H1 (cell line): Measurements from ENCODE around the gene ARMC9.

Experiments
- CEBPB ChIP-seq: IDR thresholded peaks from 2 replicates; pipeline ENCODE4 v1.6.1; 2012; ENCODE audit warnings: low read depth, low read length
- JUND ChIP-seq: IDR thresholded peaks from 2 replicates; pipeline ENCODE4 v1.6.1; 2011; ENCODE audit warnings: mild to moderate bottlenecking, improper control_type of control experiment, low read length
- POLR2A ChIP-seq, 2 experiments: IDR thresholded peaks; 1 replicate in 1 of 2; 2 replicates in 1 of 2; pipeline ENCODE4 v1.6.1; 2011; ENCODE audit warnings: low read depth in 2 of 2, low read length in 2 of 2, mild to moderate bottlenecking in 2 of 2; ENCODE audit errors: control extremely low read depth in 1 of 2
- POLR2AphosphoS5 ChIP-seq: IDR thresholded peaks from 2 replicates; pipeline ENCODE4 v1.6.1; 2011; ENCODE audit warnings: low read depth, low read length
- YY1 ChIP-seq: IDR thresholded peaks from 2 replicates; pipeline ENCODE4 v1.6.1; 2011; ENCODE audit warnings: low read depth, mild to moderate bottlenecking, low read length
- TF ChIP-seq, protein P1 (sequence below), 3 experiments: IDR thresholded peaks; 1 replicate in 2 of 3; 2 replicates in 1 of 3; pipeline versions ENCODE4 v1.5.1 to v1.6.1; 2011; ENCODE audit warnings: low read length in 3 of 3, mild to moderate bottlenecking in 3 of 3, inconsistent platforms in 2 of 3, low read depth in 1 of 3, moderate library complexity in 1 of 3; ENCODE audit not compliant: insufficient read depth in 1 of 3; ENCODE audit errors: control extremely low read depth in 1 of 3
- TF ChIP-seq, protein P2 (sequence below): IDR thresholded peaks from 2 replicates; pipeline ENCODE4 v1.6.1; 2012; ENCODE audit warnings: inconsistent platforms
- TF ChIP-seq, protein P3 (sequence below): IDR thresholded peaks from 2 replicates; pipeline ENCODE4 v1.6.1; 2011; ENCODE audit warnings: low read length, improper control_type of control experiment

DNA sequence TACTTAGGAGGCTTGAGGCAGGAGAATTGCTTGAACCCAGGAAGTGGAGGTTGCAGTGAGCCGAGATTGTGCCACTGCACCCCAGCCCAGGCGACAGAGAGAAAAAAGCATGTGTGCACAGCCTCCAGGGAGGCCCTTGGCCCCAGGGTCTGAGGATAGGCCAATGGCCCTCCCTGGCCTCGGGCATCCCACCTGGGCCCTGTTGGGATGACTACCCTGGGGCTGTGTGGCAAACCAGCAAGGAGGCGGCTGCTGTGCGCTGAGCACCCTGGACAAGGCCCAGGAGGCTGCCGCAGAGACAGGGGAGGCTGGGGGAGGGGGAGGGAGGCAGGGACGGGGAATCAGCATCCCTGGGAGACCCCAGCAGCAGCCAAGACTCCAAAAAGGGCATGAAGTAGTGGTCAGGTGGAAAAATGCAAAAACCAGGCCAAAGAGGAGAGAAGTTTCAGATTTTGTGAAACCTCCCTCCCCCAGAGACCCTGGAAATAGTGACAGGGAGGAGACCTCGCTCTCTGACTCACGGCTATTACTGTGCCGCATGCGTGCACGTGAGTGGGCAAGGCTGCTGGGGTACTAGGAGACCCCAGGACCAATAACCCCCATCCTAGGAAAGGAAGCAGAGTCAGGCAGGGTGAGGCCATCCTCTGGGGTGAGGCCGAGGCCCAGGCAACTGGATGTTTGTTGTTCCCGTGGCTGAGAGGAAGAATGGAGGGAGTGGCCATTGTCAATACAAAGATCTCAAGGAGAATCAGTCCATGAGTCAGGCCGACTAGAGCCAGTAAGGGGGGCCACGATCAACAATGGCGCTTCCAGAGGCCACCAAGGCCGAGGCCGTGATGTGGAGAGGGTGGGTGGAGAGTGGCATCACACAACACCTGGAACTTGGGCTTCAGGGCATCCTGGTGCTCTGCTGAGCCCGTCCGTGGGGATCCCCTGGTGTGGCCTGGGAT, 181.1 kb downstream of the ARMC9 start:
- TF ChIP-seq POLR2A (IDR thresholded peaks at IDR 0.05; ENCODE audit: control extremely low read depth in 1 of 2, low read depth in 2 of 2, low read length in 2 of 2) (no peak), YY1 (no peak), POLR2AphosphoS5 (no peak), CEBPB (no peak), JUND (no peak)
- TF ChIP-seq, protein P1, sequence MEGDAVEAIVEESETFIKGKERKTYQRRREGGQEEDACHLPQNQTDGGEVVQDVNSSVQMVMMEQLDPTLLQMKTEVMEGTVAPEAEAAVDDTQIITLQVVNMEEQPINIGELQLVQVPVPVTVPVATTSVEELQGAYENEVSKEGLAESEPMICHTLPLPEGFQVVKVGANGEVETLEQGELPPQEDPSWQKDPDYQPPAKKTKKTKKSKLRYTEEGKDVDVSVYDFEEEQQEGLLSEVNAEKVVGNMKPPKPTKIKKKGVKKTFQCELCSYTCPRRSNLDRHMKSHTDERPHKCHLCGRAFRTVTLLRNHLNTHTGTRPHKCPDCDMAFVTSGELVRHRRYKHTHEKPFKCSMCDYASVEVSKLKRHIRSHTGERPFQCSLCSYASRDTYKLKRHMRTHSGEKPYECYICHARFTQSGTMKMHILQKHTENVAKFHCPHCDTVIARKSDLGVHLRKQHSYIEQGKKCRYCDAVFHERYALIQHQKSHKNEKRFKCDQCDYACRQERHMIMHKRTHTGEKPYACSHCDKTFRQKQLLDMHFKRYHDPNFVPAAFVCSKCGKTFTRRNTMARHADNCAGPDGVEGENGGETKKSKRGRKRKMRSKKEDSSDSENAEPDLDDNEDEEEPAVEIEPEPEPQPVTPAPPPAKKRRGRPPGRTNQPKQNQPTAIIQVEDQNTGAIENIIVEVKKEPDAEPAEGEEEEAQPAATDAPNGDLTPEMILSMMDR (IDR thresholded peaks at IDR 0.05; ENCODE audit: control extremely low read depth in 1 of 3, insufficient read depth in 1 of 3, low read depth in 1 of 3, low read length in 3 of 3) = no peak
- TF ChIP-seq, protein P2, sequence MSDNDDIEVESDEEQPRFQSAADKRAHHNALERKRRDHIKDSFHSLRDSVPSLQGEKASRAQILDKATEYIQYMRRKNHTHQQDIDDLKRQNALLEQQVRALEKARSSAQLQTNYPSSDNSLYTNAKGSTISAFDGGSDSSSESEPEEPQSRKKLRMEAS = no peak
- TF ChIP-seq, protein P3, sequence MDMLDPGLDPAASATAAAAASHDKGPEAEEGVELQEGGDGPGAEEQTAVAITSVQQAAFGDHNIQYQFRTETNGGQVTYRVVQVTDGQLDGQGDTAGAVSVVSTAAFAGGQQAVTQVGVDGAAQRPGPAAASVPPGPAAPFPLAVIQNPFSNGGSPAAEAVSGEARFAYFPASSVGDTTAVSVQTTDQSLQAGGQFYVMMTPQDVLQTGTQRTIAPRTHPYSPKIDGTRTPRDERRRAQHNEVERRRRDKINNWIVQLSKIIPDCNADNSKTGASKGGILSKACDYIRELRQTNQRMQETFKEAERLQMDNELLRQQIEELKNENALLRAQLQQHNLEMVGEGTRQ = no peak
